Lower lobe of right lung (tissue), 2 donors: ENCODE results near the gene CDK1. TPM values are rescaled to one million over a fixed set of nuclear protein-coding genes. Genes with fewer than 3 reads are reported as not detected.

Source experiments
- ATAC-seq, 2 donors: fragments of 200-7000 bp; cut with Tn5 transposase; one replicate each; pipeline ENCODE4 v1.9.1; 2020 to 2022; ENCODE audit warnings: mild to moderate bottlenecking in 2 of 2, moderate library complexity in 2 of 2
- DNase-seq: peaks from one replicate; pipeline ENCODE4 v3.0.0-alpha.2; 2020
- H3K27ac ChIP-seq: fragments of 200-600 bp; one replicate; pipeline ENCODE4 v1.8.0; 2022
- H3K27me3 ChIP-seq: fragments of 200-600 bp; one replicate; pipeline ENCODE4 v1.8.0; 2022; ENCODE audit warnings: low read depth
- H3K36me3 ChIP-seq: fragments of 200-600 bp; one replicate; pipeline ENCODE4 v1.8.0; 2022; ENCODE audit warnings: mild to moderate bottlenecking
- H3K4me1 ChIP-seq: fragments of 200-600 bp; one replicate; pipeline ENCODE4 v1.8.0; 2022
- H3K4me3 ChIP-seq: fragments of 200-600 bp; one replicate; pipeline ENCODE4 v1.8.0; 2022; ENCODE audit warnings: mild to moderate bottlenecking
- H3K9me3 ChIP-seq: fragments of 200-600 bp; one replicate; pipeline ENCODE4 v1.8.0; 2022
- CTCF ChIP-seq: fragments of 200-600 bp; IDR thresholded peaks from one replicate; pipeline ENCODE4 v1.8.0; 2022; ENCODE audit warnings: antibody characterized with exemption, mild to moderate bottlenecking
- intact Hi-C: fragments of 100-400 bp; cut with DNase I; formaldehyde crosslinking; loops from one replicate; pipeline ENCODE4 v1.11.0; 2022
- total RNA-seq: library from RNA; stranded (reverse); fragmentation: NEBNext Ultra II Directional; extraction: Animal tissue kit (Norgen Biotek cat#: 25700); gene quantifications from one replicate; pipeline ENCODE4 v1.2.1, GENCODE V29; 2021
- donor health status: DM: no; HTN: yes; CAD: no; lungs with severe emphysema.

Gene CDK1
- total RNA-seq, 1 donor from 2014 or later: 4.3 TPM

DNA sequence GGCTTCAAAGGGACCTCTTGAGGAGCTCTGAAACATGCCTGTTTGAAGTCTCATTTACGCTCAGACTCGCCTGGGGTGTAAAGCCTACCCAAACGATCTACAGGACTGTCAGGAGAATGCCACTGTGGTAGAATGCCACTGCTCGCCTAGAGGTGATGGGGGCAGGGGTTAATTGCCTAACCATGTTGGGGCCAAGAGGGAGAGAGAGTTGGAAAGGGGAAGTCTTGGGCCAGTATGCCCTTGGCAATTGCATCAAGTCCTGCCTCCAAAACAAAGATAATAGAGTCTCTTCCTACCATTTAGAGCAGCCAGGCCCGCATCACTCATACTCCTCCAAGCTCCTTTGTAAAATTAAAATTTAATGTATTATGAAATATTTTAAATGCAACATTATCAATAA lies 25.2 kb downstream of the CDK1 start:
- Histone ChIP-seq H3K4me3 (no peak overlapping the region), H3K9me3 (no peaks in the 10 kb centered on the region), H3K4me1 (peaks cover 15% of the 10 kb centered on the region), H3K27ac (no peak overlapping the region), H3K27me3 (no peaks in the 10 kb centered on the region), H3K36me3 (no peaks in the 10 kb centered on the region)
- no peak for TF ChIP-seq CTCF
- ATAC-seq (peak in 1 of 2 donors; percentile 30), DNase-seq (no peak)
- intact Hi-C loops: no loop called here

GRCh38 chr10:60803865-60804264 lies 25.6 kb downstream of the CDK1 start:
- Histone ChIP-seq H3K4me3 (no peak overlapping the region), H3K27ac (no peak overlapping the region), H3K4me1 (peaks cover 15% of the 10 kb centered on the region), H3K9me3 (no peaks in the 10 kb centered on the region), H3K36me3 (no peaks in the 10 kb centered on the region), H3K27me3 (no peaks in the 10 kb centered on the region)
- no peak for TF ChIP-seq CTCF
- no peak for ATAC-seq
- intact Hi-C loops: no loop called here
- no peak for DNase-seq

- DNase-seq (no peak), ATAC-seq (no peak)
- intact Hi-C loops: no loop called here
- H3K4me3 ChIP-seq: no peak overlapping the region
- H3K36me3 ChIP-seq: no peaks in the 10 kb centered on the region
- no peak overlapping the region for H3K27ac ChIP-seq
- H3K4me1 ChIP-seq: peaks cover 22% of the 10 kb centered on the region
- TF ChIP-seq CTCF: no peak
- H3K27me3 ChIP-seq: no peaks in the 10 kb centered on the region
- H3K9me3 ChIP-seq: no peaks in the 10 kb centered on the region
These were observed 28.6 kb downstream of the CDK1 start for GRCh38 chr10:60806921-60807320.

- no peak for ATAC-seq
- H3K36me3 ChIP-seq: no peaks in the 10 kb centered on the region
- no peak for TF ChIP-seq CTCF
- no peak for DNase-seq
- H3K27ac ChIP-seq: no peak overlapping the region
- no peaks in the 10 kb centered on the region for H3K9me3 ChIP-seq
- intact Hi-C loops: no loop called here
- H3K27me3 ChIP-seq: no peaks in the 10 kb centered on the region
- H3K4me1 ChIP-seq: peaks cover 18% of the 10 kb centered on the region
- H3K4me3 ChIP-seq: no peak overlapping the region
These were observed 29.2 kb downstream of the CDK1 start for GRCh38 chr10:60807499-60807898.

- Histone ChIP-seq H3K36me3 (no peaks in the 10 kb centered on the region), H3K9me3 (no peaks in the 10 kb centered on the region), H3K27me3 (no peaks in the 10 kb centered on the region), H3K27ac (no peak overlapping the region), H3K4me3 (no peak overlapping the region), H3K4me1 (peaks cover 18% of the 10 kb centered on the region)
- no peak for TF ChIP-seq CTCF
- ATAC-seq (no peak), DNase-seq (no peak)
- intact Hi-C loops: no loop called here
These were observed 29.8 kb downstream of the CDK1 start for GRCh38 chr10:60808036-60808435.

DNA sequence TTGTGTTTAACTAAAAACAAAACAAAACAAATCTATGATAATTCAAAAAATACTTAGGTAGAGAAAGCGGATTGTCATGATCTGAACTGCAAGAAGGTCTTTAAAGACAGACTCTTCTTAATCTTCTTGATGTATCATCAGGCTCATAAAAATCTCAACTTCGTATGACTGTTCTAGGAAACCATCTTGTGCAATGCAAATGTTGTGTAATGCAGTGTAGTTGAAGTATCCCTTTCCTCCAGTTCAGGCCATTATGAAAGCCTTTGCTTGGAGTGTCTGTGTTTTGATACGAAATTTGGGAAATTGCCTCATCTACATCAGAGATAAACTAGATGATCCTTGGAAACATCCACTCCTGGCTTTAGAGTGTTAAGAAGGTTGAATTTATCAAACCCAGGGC lies 30.9 kb downstream of the CDK1 start:
- ATAC-seq (peak; percentile 64 to 67), DNase-seq (no peak)
- TF ChIP-seq CTCF: no peak
- no peaks in the 10 kb centered on the region for H3K36me3 ChIP-seq
- intact Hi-C loops: no loop called here
- H3K4me3 ChIP-seq: no peak overlapping the region
- H3K27me3 ChIP-seq: no peaks in the 10 kb centered on the region
- H3K27ac ChIP-seq: no peak overlapping the region
- no peaks in the 10 kb centered on the region for H3K9me3 ChIP-seq
- peaks cover 18% of the 10 kb centered on the region for H3K4me1 ChIP-seq
